Activated T-helper 2 cell treated with anti-CD3 and anti-CD28 coated beads, Interferon-gamma antibody, Interleukin-2, Interleukin-4, amounts not matched to agents 10 μg/mL and 5 μg/mL and 100 μg/mL, durations not matched to agents 14 hours and 24 hours and 36 hours (primary cell): ENCODE results near the gene ATP9B. TPM values are rescaled to one million over a fixed set of nuclear protein-coding genes. Genes with fewer than 3 reads are reported as not detected.
"Not testable (repeated sequence)": the region's sequence is repeated elsewhere in the genome, so short reads cannot be mapped to it uniquely, and the experiment has no call there.

ENCODE experiments used
- DNase-seq: peaks from one replicate; pipeline ENCODE4 v3.0.0; 2021; ENCODE audit warnings: low spot score
- H3K27ac Mint-ChIP-seq: one replicate; pipeline ENCODE4 v1.8.0; 2021; ENCODE audit warnings: mixed read lengths
- H3K27me3 Mint-ChIP-seq: one replicate; pipeline ENCODE4 v1.8.0; 2021; ENCODE audit warnings: low read depth, mixed read lengths
- H3K36me3 Mint-ChIP-seq: one replicate; pipeline ENCODE4 v1.8.0; 2021; ENCODE audit warnings: low read depth, mixed read lengths
- H3K4me1 Mint-ChIP-seq: one replicate; pipeline ENCODE4 v1.8.0; 2021; ENCODE audit warnings: low read depth, mixed read lengths
- H3K4me3 Mint-ChIP-seq: one replicate; pipeline ENCODE4 v1.8.0; 2021; ENCODE audit warnings: low read depth, mild to moderate bottlenecking, moderate library complexity, mixed read lengths
- H3K9me3 Mint-ChIP-seq: one replicate; pipeline ENCODE4 v1.8.0; 2021; ENCODE audit warnings: mixed read lengths
- intact Hi-C: fragments of 100-400 bp; cut with micrococcal nuclease; formaldehyde crosslinking; loops from one replicate; pipeline ENCODE4 v1.15.1; 2023
- total RNA-seq: library from RNA; stranded (reverse); gene quantifications from 2 replicates; pipeline ENCODE4 v1.2.3, GENCODE V29; 2022

ATP9B gene
- total RNA-seq, 1 donor from 2014 or later: 27.6 TPM

DNA sequence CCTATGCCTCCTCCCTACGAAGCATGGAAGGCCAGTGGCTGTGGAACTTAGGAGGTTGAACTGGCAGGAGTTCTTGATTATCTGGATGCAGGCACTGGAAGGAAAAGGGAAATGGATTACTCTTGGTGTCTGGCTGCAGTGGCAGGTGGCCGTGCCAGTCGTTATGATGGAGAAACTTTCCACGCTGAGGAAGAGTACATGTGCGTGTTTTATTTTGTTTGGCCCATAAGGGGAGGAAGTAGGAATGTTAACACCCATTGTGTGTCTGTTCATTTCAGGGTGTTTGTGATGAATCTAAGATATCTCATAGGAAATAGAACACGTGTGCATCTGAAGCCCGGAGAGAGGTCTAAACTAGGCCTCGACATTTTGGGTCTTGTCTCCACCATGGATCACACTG is 203.7 kb downstream of the ATP9B start:
- peaks cover 13% of the 10 kb centered on the region for H3K36me3 Mint-ChIP-seq
- no peak overlapping the region for H3K27ac Mint-ChIP-seq
- no peaks in the 10 kb centered on the region for H3K27me3 Mint-ChIP-seq
- no peak for DNase-seq
- no peak overlapping the region for H3K4me3 Mint-ChIP-seq
- peaks cover 4% of the 10 kb centered on the region for H3K9me3 Mint-ChIP-seq
- H3K4me1 Mint-ChIP-seq: peaks cover 14% of the 10 kb centered on the region
- intact Hi-C loops: no loop called here

DNA sequence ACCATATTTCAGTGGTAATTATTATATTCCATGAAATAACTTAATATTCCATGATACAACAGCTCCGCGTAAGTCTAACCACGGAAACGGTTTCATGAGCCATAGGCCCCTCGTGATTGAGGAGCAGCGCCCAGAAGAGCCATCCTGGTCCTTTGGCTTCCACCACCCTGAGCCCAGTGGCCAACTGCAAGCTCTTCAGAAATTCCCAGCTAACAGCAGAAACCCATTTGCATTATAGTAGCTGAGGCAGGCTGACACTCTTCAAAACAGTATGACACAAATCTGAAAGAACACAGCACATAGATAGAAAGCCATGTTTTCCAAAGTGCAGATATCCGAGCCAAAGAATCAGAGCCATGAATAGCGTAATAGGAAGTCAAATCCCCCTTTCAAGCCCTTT is 205.6 kb downstream of the ATP9B start:
- no peak overlapping the region for H3K4me3 Mint-ChIP-seq
- H3K27ac Mint-ChIP-seq: no peak overlapping the region
- H3K4me1 Mint-ChIP-seq: peaks cover 14% of the 10 kb centered on the region
- H3K27me3 Mint-ChIP-seq: no peaks in the 10 kb centered on the region
- intact Hi-C loops: no loop called here
- peaks cover 4% of the 10 kb centered on the region for H3K9me3 Mint-ChIP-seq
- no peak for DNase-seq
- H3K36me3 Mint-ChIP-seq: peaks cover 13% of the 10 kb centered on the region

DNA sequence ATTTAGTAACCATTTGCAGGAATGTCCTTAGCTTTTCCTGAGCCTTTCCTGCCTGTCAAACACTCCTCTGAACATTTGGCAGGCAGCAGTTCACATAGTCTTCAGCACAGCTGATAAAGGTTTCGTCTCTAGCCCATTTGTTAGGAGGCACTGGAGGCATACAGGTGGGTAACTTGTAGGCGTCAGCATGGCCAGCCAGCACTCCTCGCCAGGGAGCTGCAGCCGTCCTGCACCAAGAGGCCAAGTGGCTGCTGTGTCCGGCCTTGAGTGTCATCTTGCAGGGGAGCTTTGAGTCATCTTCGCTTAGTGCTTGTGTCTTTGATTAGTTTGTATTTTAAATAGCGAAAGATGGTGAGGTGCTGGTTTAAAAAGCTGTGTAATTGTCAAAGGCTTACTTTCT is 206.3 kb downstream of the ATP9B start:
- H3K9me3 Mint-ChIP-seq: peaks cover 4% of the 10 kb centered on the region
- DNase-seq: no peak
- intact Hi-C loops: no loop called here
- no peak overlapping the region for H3K27ac Mint-ChIP-seq
- H3K4me1 Mint-ChIP-seq: peaks cover 14% of the 10 kb centered on the region
- H3K4me3 Mint-ChIP-seq: no peak overlapping the region
- peaks cover 13% of the 10 kb centered on the region for H3K36me3 Mint-ChIP-seq
- H3K27me3 Mint-ChIP-seq: no peaks in the 10 kb centered on the region

DNA sequence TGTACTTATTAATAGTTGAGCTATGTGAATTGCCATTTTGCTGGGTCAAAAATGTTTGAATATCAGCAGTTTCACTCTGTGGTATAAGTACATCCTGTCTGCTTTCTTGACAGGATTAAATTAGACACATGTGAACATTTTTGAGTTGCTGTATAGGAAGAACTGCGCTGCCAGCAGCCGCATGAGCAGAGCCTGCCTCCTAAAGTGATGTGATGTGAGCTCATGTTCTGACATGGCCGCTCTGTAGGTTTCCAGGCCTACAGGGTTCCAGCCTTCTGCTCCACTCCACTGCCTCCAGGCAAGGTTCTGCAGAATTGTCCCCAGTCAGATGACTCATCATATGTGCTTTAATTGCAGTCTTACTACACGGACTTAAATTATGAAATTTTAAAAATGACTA is 206.8 kb downstream of the ATP9B start:
- H3K4me1 Mint-ChIP-seq: peaks cover 14% of the 10 kb centered on the region
- no peak overlapping the region for H3K4me3 Mint-ChIP-seq
- intact Hi-C loops: no loop called here
- H3K27ac Mint-ChIP-seq: no peak overlapping the region
- no peak for DNase-seq
- H3K9me3 Mint-ChIP-seq: peaks cover 4% of the 10 kb centered on the region
- H3K27me3 Mint-ChIP-seq: no peaks in the 10 kb centered on the region
- H3K36me3 Mint-ChIP-seq: peaks cover 13% of the 10 kb centered on the region

DNA sequence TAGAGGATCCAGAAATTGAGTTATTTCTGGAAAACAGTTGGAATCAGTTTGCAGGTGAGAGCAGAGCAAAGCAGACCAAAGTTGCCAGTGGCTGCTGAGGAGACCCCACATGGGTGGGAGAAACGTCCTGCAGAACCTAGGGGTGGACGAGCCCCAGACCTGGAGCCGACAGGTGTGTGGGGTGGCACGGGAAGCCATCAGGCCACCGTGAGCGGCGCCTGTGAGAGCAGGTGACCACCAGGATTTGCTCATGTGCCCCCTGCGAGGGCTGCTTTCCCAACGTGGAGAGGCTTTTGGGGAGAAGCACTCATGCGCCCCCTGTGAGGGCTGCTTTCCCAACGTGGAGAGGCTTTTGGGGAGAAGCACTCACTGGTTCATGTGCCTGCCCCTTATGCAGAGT is 209.7 kb downstream of the ATP9B start:
- intact Hi-C loops: no loop called here
- no peak overlapping the region for H3K27ac Mint-ChIP-seq
- H3K4me3 Mint-ChIP-seq: no peak overlapping the region
- no peaks in the 10 kb centered on the region for H3K9me3 Mint-ChIP-seq
- no peak for DNase-seq
- peaks cover 14% of the 10 kb centered on the region for H3K4me1 Mint-ChIP-seq
- no peaks in the 10 kb centered on the region for H3K27me3 Mint-ChIP-seq
- peaks cover 6% of the 10 kb centered on the region for H3K36me3 Mint-ChIP-seq

DNA sequence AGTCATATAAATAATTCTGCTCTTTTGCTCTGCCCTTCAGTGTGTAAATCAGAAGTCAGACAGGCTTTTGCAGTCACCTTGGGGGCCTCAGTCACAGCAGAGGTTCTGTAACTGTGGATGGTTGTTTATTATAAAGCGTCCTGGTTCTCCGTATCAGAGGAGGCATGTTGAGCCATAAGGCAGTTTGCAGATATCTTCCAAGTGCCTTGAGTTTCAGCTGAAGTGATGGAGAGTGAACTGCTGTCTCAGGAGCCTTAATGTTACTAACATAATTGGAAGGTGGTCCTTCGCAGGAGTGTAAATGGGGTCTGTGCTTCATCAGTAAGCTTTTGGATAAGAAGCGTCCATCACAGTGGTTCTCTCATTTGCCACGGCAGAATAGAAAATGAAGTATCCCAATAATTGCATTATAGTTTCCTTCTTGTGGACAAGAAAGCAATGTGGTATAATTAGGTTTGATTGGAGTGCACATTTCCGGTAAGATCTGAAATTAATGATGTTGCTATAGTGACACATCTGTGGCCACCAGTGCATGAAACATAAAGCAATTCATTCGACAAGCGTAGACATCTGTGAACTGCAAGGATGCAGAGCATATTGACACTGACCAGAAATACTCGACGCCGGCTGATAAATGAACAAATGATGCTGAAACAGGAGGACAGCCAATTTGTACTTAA is 214.1 kb downstream of the ATP9B start:
- Mint-ChIP-seq H3K27ac (no peak overlapping the region), H3K4me1 (no peaks in the 10 kb centered on the region), H3K27me3 (no peaks in the 10 kb centered on the region), H3K36me3 (peaks cover 8% of the 10 kb centered on the region), H3K9me3 (no peaks in the 10 kb centered on the region), H3K4me3 (no peak overlapping the region)
- intact Hi-C loops: no loop called here
- no peak for DNase-seq

DNA sequence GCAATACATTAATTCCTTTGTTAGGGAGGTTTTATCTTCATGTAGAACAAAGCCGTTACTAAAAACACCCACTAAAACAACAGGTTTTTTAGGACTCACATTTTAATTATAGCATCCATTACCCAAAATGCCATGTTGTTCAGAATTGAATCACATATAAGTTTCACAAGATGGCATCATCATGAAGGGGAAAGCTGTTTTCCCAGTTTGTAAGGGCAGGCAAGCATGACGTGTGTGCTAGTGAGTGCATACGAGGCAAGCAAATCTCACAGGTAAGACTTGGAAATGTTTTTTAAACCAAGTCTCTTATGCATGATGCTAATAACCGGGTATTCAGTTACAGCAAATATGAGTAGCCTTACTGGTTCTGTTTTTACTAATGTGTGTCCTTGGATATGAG is 214.7 kb downstream of the ATP9B start:
- intact Hi-C loops: no loop called here
- H3K4me3 Mint-ChIP-seq: no peak overlapping the region
- no peak for DNase-seq
- H3K36me3 Mint-ChIP-seq: peaks cover 8% of the 10 kb centered on the region
- H3K4me1 Mint-ChIP-seq: no peaks in the 10 kb centered on the region
- no peaks in the 10 kb centered on the region for H3K27me3 Mint-ChIP-seq
- no peaks in the 10 kb centered on the region for H3K9me3 Mint-ChIP-seq
- H3K27ac Mint-ChIP-seq: no peak overlapping the region

DNA sequence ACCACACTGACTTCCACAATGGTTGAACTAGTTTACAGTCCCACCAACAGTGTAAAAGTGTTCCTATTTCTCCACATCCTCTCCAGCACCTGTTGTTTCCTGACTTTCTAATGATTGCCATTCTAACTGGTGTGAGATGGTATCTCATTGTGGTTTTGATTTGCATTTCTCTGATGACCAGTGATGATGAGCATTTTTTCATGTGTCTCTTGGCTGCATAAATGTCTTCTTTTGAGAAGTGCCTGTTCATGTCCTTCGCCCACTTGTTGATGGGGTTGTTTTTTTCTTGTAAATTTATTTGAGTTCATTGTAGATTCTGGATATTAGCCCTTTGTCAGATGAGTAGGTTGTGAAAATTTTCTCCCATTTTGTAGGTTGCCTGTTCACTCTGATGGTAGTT is 216.0 kb downstream of the ATP9B start:
- H3K27me3 Mint-ChIP-seq, H3K36me3 Mint-ChIP-seq, DNase-seq, H3K27ac Mint-ChIP-seq, intact Hi-C loops, H3K9me3 Mint-ChIP-seq, H3K4me3 Mint-ChIP-seq, H3K4me1 Mint-ChIP-seq: not testable (repeated sequence)

DNA sequence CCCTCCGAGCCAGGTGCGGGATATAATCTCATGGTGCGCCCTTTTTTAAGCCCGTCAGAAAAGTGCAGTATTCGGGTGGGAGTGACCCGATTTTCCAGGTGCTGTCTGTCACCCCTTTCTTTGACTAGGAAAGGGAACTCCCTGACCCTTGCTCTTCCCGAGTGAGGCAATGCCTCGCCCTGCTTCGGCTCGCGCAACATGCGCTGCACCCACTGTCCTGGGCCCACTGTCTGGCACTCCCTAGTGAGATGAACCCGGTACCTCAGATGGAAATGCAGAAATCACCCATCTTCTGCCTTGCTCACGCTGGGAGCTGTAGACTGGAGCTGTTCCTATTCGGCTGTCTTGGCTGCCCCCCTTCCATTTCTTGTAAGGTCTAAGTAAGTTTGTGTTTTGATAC is 221.2 kb downstream of the ATP9B start:
- H3K9me3 Mint-ChIP-seq, H3K36me3 Mint-ChIP-seq, H3K27me3 Mint-ChIP-seq, DNase-seq, H3K4me3 Mint-ChIP-seq, intact Hi-C loops, H3K4me1 Mint-ChIP-seq, H3K27ac Mint-ChIP-seq: not testable (repeated sequence)

DNA sequence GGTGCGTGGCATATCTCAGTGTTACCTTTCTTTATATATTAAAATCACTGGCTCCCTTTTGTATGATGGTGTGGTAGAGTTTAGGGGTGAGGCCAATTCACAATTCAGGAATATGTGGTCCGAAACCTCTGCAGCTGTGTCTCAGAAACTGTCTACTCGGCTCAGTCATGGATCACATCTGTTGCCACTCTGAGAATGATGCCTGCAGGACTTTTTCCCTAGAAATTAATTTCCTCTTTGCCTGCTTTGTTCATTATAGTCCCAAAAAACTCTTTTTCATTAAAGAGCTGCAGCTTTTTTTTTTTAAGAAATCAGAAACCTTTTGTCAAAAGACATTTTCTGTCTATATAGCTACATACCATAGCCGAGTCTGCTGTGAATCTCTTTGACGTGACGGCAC is 221.7 kb downstream of the ATP9B start:
- Mint-ChIP-seq H3K4me3 (no peak overlapping the region), H3K27me3 (no peaks in the 10 kb centered on the region), H3K36me3 (no peaks in the 10 kb centered on the region), H3K27ac (no peak overlapping the region), H3K4me1 (no peaks in the 10 kb centered on the region), H3K9me3 (no peaks in the 10 kb centered on the region)
- no peak for DNase-seq
- intact Hi-C loops: no loop called here

DNA sequence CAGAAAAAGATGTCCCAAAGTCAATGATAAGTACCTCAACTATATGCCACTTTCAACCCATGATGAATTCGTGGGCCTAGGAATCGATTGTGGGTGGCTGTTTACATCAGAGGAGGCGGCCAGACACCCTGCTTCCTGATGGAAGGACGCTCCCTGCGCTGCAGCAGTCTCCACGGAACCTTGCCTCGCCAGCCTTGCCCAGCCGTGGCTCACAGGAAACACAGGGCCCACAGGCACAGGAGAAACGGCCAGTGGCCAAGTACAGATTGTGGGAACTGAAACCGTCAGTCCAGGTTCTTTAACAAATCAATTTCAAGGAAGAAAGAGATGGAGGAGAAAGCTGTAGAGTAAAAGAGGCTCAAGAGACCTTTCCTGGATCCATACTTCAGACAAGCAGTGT is 225.0 kb downstream of the ATP9B start:
- Mint-ChIP-seq H3K36me3 (no peaks in the 10 kb centered on the region), H3K27me3 (no peaks in the 10 kb centered on the region), H3K4me1 (no peaks in the 10 kb centered on the region), H3K9me3 (no peaks in the 10 kb centered on the region), H3K4me3 (no peak overlapping the region), H3K27ac (no peak overlapping the region)
- DNase-seq: no peak
- intact Hi-C loops: no loop called here

DNA sequence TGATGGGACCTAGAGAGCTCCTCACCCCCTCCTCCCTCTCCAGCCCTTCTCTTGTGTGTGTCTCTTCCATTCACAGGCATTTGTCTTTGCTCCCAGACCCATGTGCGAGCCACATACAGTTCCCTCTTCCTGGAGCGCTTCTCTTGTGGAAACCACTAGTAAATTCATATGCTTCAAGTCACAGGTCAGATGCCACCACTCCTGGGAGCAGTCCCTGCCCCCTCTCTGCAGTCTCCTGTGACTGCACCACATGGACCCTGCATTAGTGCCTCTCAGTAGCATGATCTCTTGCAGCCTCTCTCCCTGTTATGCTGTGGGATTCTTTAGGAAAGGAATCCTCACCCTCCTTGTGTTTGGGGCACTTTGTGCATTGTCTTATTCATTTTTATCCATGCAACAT is 230.1 kb downstream of the ATP9B start:
- intact Hi-C loops: no loop called here
- Mint-ChIP-seq H3K27me3 (no peaks in the 10 kb centered on the region), H3K4me3 (no peak overlapping the region), H3K36me3 (no peaks in the 10 kb centered on the region), H3K27ac (no peak overlapping the region), H3K9me3 (no peaks in the 10 kb centered on the region), H3K4me1 (no peaks in the 10 kb centered on the region)
- no peak for DNase-seq

DNA sequence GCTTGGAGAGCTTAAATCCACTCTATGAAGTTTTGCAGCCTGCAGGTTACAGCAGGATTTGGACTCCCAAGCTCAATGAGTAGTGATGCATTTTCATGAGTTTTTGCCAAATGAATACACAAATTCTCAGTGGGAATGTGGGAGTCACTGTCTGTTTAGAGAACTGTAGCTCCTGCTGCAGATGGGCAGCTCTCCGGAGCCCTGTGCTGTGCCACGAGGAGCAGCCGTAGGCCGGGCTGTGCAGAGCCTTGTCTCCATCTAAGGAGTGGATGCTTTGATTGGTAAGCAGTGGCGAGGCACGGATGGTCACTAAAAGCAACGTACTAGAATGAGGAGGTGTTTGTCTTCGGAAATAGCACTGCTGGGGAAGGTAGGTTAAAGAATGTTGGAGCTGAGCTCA is 230.5 kb downstream of the ATP9B start:
- H3K4me1 Mint-ChIP-seq: no peaks in the 10 kb centered on the region
- H3K27ac Mint-ChIP-seq: no peak overlapping the region
- no peaks in the 10 kb centered on the region for H3K36me3 Mint-ChIP-seq
- no peaks in the 10 kb centered on the region for H3K27me3 Mint-ChIP-seq
- H3K9me3 Mint-ChIP-seq: no peaks in the 10 kb centered on the region
- no peak for DNase-seq
- H3K4me3 Mint-ChIP-seq: no peak overlapping the region
- intact Hi-C loops: no loop called here

DNA sequence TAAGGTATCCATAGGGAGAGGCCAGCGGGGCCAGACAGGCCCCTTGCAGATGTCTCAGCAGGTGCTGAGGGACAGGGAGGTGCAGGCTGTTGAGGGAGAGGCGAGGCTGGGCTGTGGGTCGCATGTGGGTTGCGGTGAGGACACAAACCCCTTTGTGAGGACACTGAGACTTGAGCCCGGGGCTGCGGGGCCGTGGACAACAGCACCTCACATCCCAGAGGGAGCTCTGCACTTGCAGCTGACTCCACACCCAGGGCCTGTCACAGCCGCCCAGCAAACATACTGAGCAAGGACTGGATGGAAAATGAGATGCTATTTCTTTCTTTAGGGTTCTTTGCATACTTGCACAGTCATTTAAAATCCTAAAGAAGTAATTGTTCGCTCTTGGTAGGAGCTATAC is 231.2 kb downstream of the ATP9B start:
- Mint-ChIP-seq H3K36me3 (no peaks in the 10 kb centered on the region), H3K4me3 (no peak overlapping the region), H3K27ac (no peak overlapping the region), H3K27me3 (no peaks in the 10 kb centered on the region), H3K9me3 (no peaks in the 10 kb centered on the region), H3K4me1 (no peaks in the 10 kb centered on the region)
- DNase-seq: no peak
- intact Hi-C loops: no loop called here
